Subcutaneous adipose tissue (tissue), 4 donors: Measurements from ENCODE around the gene SOX15. TPM values are rescaled to one million over a fixed set of nuclear protein-coding genes. Genes with fewer than 3 reads are reported as not detected.

ENCODE experiments used
- total RNA-seq, 4 donors: library from RNA; depleted of rRNA; stranded (reverse); fragments of >200 nt; gene quantifications; one replicate each; pipeline ENCODE4 v1.1.0, GENCODE V29; 2016
- TF ChIP-seq, protein P1 (sequence below): fragments of 450-650 bp; IDR thresholded peaks from one replicate; pipeline ENCODE4 v1.5.1; 2016; ENCODE audit warnings: low read depth, mild to moderate bottlenecking, control low read depth, antibody characterized with exemption, moderate library complexity

The SOX15 gene
- total RNA-seq, 4 donors from 2014 or later: 1.0 TPM; not detected in 3

DNA sequence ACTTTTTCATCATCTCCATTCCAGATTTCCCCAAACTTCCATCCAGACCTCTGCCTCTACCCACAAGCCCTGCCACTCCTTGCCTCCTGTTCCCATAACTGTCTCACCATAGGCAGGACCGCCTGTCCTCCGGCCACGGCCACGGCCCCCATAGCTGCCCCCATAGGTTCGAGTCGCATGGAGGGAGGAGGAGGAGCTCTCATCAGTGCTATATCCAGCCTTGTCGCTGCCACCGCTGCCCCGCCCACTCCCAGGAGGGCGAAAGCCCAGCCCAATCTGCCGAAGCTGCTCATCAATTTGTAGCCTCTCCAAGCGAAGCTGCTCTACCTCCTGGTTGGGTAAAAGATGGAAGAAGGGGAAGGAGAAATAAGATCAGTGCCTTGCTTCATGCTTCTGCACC is 3.4 kb upstream of the SOX15 start:
- TF ChIP-seq, protein P1, sequence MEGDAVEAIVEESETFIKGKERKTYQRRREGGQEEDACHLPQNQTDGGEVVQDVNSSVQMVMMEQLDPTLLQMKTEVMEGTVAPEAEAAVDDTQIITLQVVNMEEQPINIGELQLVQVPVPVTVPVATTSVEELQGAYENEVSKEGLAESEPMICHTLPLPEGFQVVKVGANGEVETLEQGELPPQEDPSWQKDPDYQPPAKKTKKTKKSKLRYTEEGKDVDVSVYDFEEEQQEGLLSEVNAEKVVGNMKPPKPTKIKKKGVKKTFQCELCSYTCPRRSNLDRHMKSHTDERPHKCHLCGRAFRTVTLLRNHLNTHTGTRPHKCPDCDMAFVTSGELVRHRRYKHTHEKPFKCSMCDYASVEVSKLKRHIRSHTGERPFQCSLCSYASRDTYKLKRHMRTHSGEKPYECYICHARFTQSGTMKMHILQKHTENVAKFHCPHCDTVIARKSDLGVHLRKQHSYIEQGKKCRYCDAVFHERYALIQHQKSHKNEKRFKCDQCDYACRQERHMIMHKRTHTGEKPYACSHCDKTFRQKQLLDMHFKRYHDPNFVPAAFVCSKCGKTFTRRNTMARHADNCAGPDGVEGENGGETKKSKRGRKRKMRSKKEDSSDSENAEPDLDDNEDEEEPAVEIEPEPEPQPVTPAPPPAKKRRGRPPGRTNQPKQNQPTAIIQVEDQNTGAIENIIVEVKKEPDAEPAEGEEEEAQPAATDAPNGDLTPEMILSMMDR: no peak

DNA sequence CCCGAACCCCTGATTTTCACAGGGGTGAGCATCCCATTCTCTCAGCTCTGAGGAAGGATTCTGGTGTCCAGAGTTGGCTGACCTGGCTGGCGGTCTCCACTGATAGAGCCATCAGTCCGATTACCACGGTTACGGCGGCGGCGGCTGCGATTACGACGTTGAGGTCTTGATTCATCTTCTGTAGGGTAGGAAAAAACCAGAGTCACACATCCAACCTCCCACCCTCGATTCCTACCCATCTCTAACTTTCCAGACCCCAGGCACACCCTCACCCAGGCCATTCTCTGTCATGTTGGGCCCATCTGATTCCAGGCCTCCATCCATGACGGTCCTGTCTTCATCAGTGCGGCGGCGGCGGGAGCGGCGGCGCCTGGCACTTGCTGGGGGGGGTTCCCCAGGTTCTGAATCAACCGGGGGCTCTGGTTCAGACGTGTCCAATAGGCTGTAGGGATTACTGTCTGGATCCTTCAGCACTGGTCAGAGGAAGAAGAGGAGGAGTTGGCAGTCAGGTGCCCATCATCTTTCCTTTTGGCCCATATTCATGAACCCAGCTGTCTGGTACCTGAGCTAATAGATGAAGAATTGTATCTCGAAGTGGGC is 2.6 kb upstream of the SOX15 start:
- TF ChIP-seq, protein P1: no peak

- TF ChIP-seq, protein P1: no peak
These were observed 1.7 kb upstream of the SOX15 start for GRCh38 chr17:7591596-7591995.

- TF ChIP-seq, protein P1: no peak
These were observed 849 bp upstream of the SOX15 start for GRCh38 chr17:7590743-7591142.

- TF ChIP-seq, protein P1: no peak
These were observed 558 bp downstream of the SOX15 start for GRCh38 chr17:7589204-7589868.

GRCh38 chr17:7588553-7589203 is 1.2 kb downstream of the SOX15 start:
- TF ChIP-seq, protein P1: no peak

- TF ChIP-seq, protein P1: no peak
These were observed 2.3 kb downstream of the SOX15 start for GRCh38 chr17:7587420-7588151.
